ENCODE data around the gene HLA-DRB5. TPM values are rescaled to one million over a fixed set of nuclear protein-coding genes. Genes with fewer than 3 reads are reported as not detected.
A peak's percentile ranks its signal among the peaks of the same experiment; 100 is the strongest.
"Not testable (repeated sequence)": the region's sequence is repeated elsewhere in the genome, so short reads cannot be mapped to it uniquely, and the experiment has no call there.

HLA-DRB5 gene
- 20.4 TPM for polyA plus RNA-seq
- long read RNA-seq, donor 1, partial matches to known transcripts = 12 of 27 reads
- long read RNA-seq, donor 1, other reads (novel, unspliced or antisense) = 15 of 27 reads
- long read RNA-seq, donor 2, partial matches to known transcripts = 76 of 102 reads
- long read RNA-seq, donor 2, other reads (novel, unspliced or antisense) = 26 of 102 reads
- long read RNA-seq, donor 3, transcript HLA-DRB5-201 (6 exons, 1,260 nt) = major isoform, 41 of 107 reads
- long read RNA-seq, donor 3, partial matches to known transcripts = 60 of 107 reads
- long read RNA-seq, donor 3, other reads (novel, unspliced or antisense) = 6 of 107 reads
- long read RNA-seq, donor 4 = 0 reads
- long read RNA-seq, donor 5, transcript HLA-DRB5-201 (6 exons, 1,260 nt) = major isoform, 14 of 35 reads
- long read RNA-seq, donor 5, partial matches to known transcripts = 21 of 35 reads
- long read RNA-seq, donor 5, other reads (novel, unspliced or antisense) = 0 of 35 reads
- long read RNA-seq, donor 6, partial matches to known transcripts = 27 of 43 reads
- long read RNA-seq, donor 6, other reads (novel, unspliced or antisense) = 15 of 43 reads
- long read RNA-seq, donor 7, transcript HLA-DRB5-201 (6 exons, 1,260 nt) = major isoform, 10 of 49 reads
- long read RNA-seq, donor 7, partial matches to known transcripts = 39 of 49 reads
- long read RNA-seq, donor 7, other reads (novel, unspliced or antisense) = 0 of 49 reads
- long read RNA-seq, donor 8, partial matches to known transcripts = 199 of 270 reads
- long read RNA-seq, donor 8, other reads (novel, unspliced or antisense) = 71 of 270 reads
- long read RNA-seq, donor 9, transcript HLA-DRB5-201 (6 exons, 1,260 nt) = major isoform, 22 of 45 reads
- long read RNA-seq, donor 9, partial matches to known transcripts = 23 of 45 reads
- long read RNA-seq, donor 9, other reads (novel, unspliced or antisense) = 0 of 45 reads
- long read RNA-seq, donor 10, partial matches to known transcripts = 27 of 75 reads
- long read RNA-seq, donor 10, other reads (novel, unspliced or antisense) = 48 of 75 reads
- long read RNA-seq, donor 11, partial matches to known transcripts = 0 of 2 reads
- long read RNA-seq, donor 11, other reads (novel, unspliced or antisense) = 0 of 2 reads

GRCh38 chr6:32529697-32530430, at the start of gene HLA-DRB5:
Gene HLA-DRB5 (minus strand): TSS chr6:32530287. CDS start chr6:32530224, 63 bp downstream.
- Histone ChIP-seq H3K9me3 (ENCODE audit: control insufficient read depth, low read depth, low read length) (no peaks in the 10 kb centered on the region), H3K27me3 (ENCODE audit: control insufficient read depth, insufficient read depth, low read length) (no peaks in the 10 kb centered on the region), H3K36me3 (ENCODE audit: control insufficient read depth, insufficient read depth, low read length) (no peaks in the 10 kb centered on the region), H3K4me1 (ENCODE audit: control insufficient read depth, insufficient read depth, low read length) (no peaks in the 10 kb centered on the region), H3K4me3 (ENCODE audit: low read length) (no peak within 1 kb of the TSS), H3K27ac (ENCODE audit: low read length) (no peak within 1 kb of the TSS)
- no CpG with 5 or more reads among the region's 4 CpGs for WGBS (ENCODE audit: insufficient coverage, low lambda C conversion rate)
- DNase-seq = peak in 1 of 2 donors; percentile 23

DNA sequence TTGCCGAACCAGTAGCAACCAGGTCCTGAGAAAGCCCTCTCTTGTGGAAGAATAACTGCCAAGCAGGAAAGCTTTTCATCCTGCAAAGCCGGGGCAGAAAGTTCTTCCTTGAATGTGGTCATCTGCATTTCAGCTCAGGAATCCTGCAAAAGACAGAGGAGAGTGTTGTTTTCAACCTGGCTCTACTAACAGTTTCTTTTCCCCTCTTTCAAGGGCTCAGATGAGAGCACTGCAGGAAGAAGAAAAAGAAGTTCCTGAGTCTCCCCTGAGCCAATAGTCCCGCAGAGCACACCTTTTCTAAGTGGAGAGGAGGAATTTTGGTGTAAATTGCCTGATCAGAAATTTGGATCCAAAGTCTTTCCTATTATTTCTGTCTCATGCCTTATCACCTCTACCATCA, 48.9 kb upstream of the HLA-DRB5 start:
- Histone ChIP-seq H3K36me3 (ENCODE audit: control insufficient read depth, insufficient read depth, low read length) (no peaks in the 10 kb centered on the region), H3K27me3 (ENCODE audit: control insufficient read depth, insufficient read depth, low read length) (no peaks in the 10 kb centered on the region), H3K9me3 (ENCODE audit: control insufficient read depth, low read depth, low read length) (no peaks in the 10 kb centered on the region), H3K4me1 (ENCODE audit: control insufficient read depth, insufficient read depth, low read length) (no peaks in the 10 kb centered on the region), H3K4me3 (ENCODE audit: low read length) (no peak overlapping the region), H3K27ac (ENCODE audit: low read length) (no peak overlapping the region)
- no peak for DNase-seq
- WGBS (ENCODE audit: insufficient coverage, low lambda C conversion rate) = no CpG with 5 or more reads among the region's 3 CpGs

GRCh38 chr6:32577493-32577892, 47.4 kb upstream of the HLA-DRB5 start:
- H3K9me3 ChIP-seq (ENCODE audit: control insufficient read depth, low read depth, low read length); H3K27ac ChIP-seq (ENCODE audit: low read length); H3K27me3 ChIP-seq (ENCODE audit: control insufficient read depth, insufficient read depth, low read length); H3K36me3 ChIP-seq (ENCODE audit: control insufficient read depth, insufficient read depth, low read length); H3K4me1 ChIP-seq (ENCODE audit: control insufficient read depth, insufficient read depth, low read length); H3K4me3 ChIP-seq (ENCODE audit: low read length); DNase-seq: not testable (repeated sequence)
- no CpG with 5 or more reads among the region's 5 CpGs for WGBS (ENCODE audit: insufficient coverage, low lambda C conversion rate)

GRCh38 chr6:32576250-32576649, 46.2 kb upstream of the HLA-DRB5 start:
- H3K36me3 ChIP-seq (ENCODE audit: control insufficient read depth, insufficient read depth, low read length) = no peaks in the 10 kb centered on the region
- WGBS (ENCODE audit: insufficient coverage, low lambda C conversion rate) = no CpG with 5 or more reads among the region's 1 CpG
- H3K9me3 ChIP-seq (ENCODE audit: control insufficient read depth, low read depth, low read length) = no peaks in the 10 kb centered on the region
- no peak for DNase-seq
- H3K4me1 ChIP-seq (ENCODE audit: control insufficient read depth, insufficient read depth, low read length) = no peaks in the 10 kb centered on the region
- no peak overlapping the region for H3K27ac ChIP-seq (ENCODE audit: low read length)
- H3K4me3 ChIP-seq (ENCODE audit: low read length) = no peak overlapping the region
- no peaks in the 10 kb centered on the region for H3K27me3 ChIP-seq (ENCODE audit: control insufficient read depth, insufficient read depth, low read length)

- Histone ChIP-seq H3K36me3 (ENCODE audit: control insufficient read depth, insufficient read depth, low read length) (no peaks in the 10 kb centered on the region), H3K27ac (ENCODE audit: low read length) (no peak overlapping the region), H3K9me3 (ENCODE audit: control insufficient read depth, low read depth, low read length) (no peaks in the 10 kb centered on the region), H3K27me3 (ENCODE audit: control insufficient read depth, insufficient read depth, low read length) (no peaks in the 10 kb centered on the region), H3K4me1 (ENCODE audit: control insufficient read depth, insufficient read depth, low read length) (no peaks in the 10 kb centered on the region), H3K4me3 (ENCODE audit: low read length) (no peak overlapping the region)
- no peak for DNase-seq
- 40% methylated on average over 1 of the region's 4 CpGs for WGBS (ENCODE audit: insufficient coverage, low lambda C conversion rate)
These were observed 40.3 kb upstream of the HLA-DRB5 start for GRCh38 chr6:32570363-32570905.

- Histone ChIP-seq H3K27me3 (ENCODE audit: control insufficient read depth, insufficient read depth, low read length) (no peaks in the 10 kb centered on the region), H3K36me3 (ENCODE audit: control insufficient read depth, insufficient read depth, low read length) (no peaks in the 10 kb centered on the region), H3K27ac (ENCODE audit: low read length) (no peak overlapping the region), H3K4me3 (ENCODE audit: low read length) (no peak overlapping the region), H3K9me3 (ENCODE audit: control insufficient read depth, low read depth, low read length) (no peaks in the 10 kb centered on the region), H3K4me1 (ENCODE audit: control insufficient read depth, insufficient read depth, low read length) (no peaks in the 10 kb centered on the region)
- 33% methylated on average over 2 of the region's 6 CpGs for WGBS (ENCODE audit: insufficient coverage, low lambda C conversion rate)
- no peak for DNase-seq
These were observed 38.5 kb upstream of the HLA-DRB5 start for GRCh38 chr6:32568561-32568960.

DNA sequence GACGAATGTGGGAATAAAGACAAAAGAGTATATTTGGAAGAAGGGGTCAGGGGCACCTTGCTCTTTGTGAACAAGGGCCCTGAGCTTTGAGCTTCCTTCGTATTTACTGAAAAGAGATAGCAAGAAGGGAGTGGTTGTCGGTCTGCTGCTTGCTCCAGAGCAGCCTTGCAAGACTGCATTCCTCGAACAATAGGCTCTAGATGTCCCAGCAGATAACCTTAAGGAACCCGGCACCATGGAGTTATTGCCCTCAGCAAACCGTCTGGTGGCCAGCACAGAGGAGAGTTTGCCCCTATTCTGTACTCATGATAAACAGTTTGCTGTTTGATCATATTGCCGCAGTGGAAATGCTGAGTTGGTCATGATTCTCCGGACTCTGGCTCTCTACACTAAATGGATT, 36.9 kb upstream of the HLA-DRB5 start:
- Histone ChIP-seq H3K9me3 (ENCODE audit: control insufficient read depth, low read depth, low read length) (no peaks in the 10 kb centered on the region), H3K36me3 (ENCODE audit: control insufficient read depth, insufficient read depth, low read length) (no peaks in the 10 kb centered on the region), H3K4me3 (ENCODE audit: low read length) (no peak overlapping the region), H3K27ac (ENCODE audit: low read length) (no peak overlapping the region), H3K27me3 (ENCODE audit: control insufficient read depth, insufficient read depth, low read length) (no peaks in the 10 kb centered on the region), H3K4me1 (ENCODE audit: control insufficient read depth, insufficient read depth, low read length) (no peaks in the 10 kb centered on the region)
- WGBS (ENCODE audit: insufficient coverage, low lambda C conversion rate) = no CpG with 5 or more reads among the region's 8 CpGs
- DNase-seq = no peak

DNA sequence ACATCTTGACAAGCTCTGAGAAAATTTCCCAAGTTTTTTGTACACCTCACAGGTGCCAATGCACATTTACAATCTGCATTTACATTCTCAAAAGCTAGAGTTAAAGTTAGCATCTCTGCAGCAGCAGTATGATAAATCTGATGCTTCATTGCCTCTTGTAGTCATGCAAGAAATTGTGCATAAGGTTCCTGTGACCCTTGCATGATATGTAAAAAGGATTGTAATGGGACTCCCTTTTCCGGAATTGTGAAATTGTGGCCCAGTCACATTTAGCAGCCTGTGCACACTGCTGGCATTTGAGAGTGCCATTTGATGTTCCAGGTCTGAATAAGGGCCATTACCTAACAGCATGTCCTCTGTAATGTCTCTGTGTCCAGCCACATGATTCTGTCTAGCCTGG, 35.4 kb upstream of the HLA-DRB5 start:
- H3K4me1 ChIP-seq (ENCODE audit: control insufficient read depth, insufficient read depth, low read length) = no peaks in the 10 kb centered on the region
- DNase-seq = no peak
- H3K27me3 ChIP-seq (ENCODE audit: control insufficient read depth, insufficient read depth, low read length) = no peaks in the 10 kb centered on the region
- WGBS (ENCODE audit: insufficient coverage, low lambda C conversion rate) = no CpG with 5 or more reads among the region's 1 CpG
- no peak overlapping the region for H3K4me3 ChIP-seq (ENCODE audit: low read length)
- no peak overlapping the region for H3K27ac ChIP-seq (ENCODE audit: low read length)
- no peaks in the 10 kb centered on the region for H3K9me3 ChIP-seq (ENCODE audit: control insufficient read depth, low read depth, low read length)
- no peaks in the 10 kb centered on the region for H3K36me3 ChIP-seq (ENCODE audit: control insufficient read depth, insufficient read depth, low read length)

- WGBS (ENCODE audit: insufficient coverage, low lambda C conversion rate) = no CpG with 5 or more reads among the region's 2 CpGs
- Histone ChIP-seq H3K4me3 (ENCODE audit: low read length) (no peak overlapping the region), H3K27me3 (ENCODE audit: control insufficient read depth, insufficient read depth, low read length) (no peaks in the 10 kb centered on the region), H3K9me3 (ENCODE audit: control insufficient read depth, low read depth, low read length) (no peaks in the 10 kb centered on the region), H3K27ac (ENCODE audit: low read length) (no peak overlapping the region), H3K36me3 (ENCODE audit: control insufficient read depth, insufficient read depth, low read length) (no peaks in the 10 kb centered on the region), H3K4me1 (ENCODE audit: control insufficient read depth, insufficient read depth, low read length) (no peaks in the 10 kb centered on the region)
- DNase-seq = peak in 1 of 2 donors; percentile 70
These were observed 32.9 kb upstream of the HLA-DRB5 start for GRCh38 chr6:32562940-32563339.

All from large intestine (tissue), 12 donors.